SH-SY5Y (cell line): ENCODE measurements around the gene PIEZO2.

Source experiments
- GATA2 ChIP-seq: IDR thresholded peaks from 2 replicates; pipeline ENCODE4 v1.6.1; 2011; ENCODE audit warnings: mild to moderate bottlenecking, low read depth, low read length
- GATA3 ChIP-seq: IDR thresholded peaks from 2 replicates; pipeline ENCODE4 v1.6.1; 2011; ENCODE audit warnings: low read depth, mild to moderate bottlenecking, low read length, moderate library complexity

PIEZO2 gene

DNA sequence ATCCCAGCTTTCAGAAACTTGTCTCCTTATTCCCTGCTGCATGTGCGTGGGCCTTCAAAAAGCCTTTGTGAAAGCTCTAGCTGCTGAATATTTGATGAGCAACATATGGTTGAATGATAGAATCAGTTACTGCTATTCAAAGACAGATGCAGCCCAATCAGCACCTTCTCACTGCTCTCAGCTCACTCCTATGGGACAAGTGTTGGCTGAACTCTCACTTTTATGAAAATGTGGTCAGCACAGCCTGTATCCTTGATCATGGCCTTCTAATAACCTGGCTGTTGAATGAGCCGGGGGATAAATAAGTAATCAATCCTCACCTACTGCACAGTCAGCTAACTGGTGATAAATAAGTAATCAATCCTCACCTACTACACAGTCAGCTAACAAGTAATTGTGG is 103.2 kb downstream of the PIEZO2 start:
- no peak for TF ChIP-seq GATA2
- no peak for TF ChIP-seq GATA3

- TF ChIP-seq GATA2 (no peak), GATA3 (no peak)
Observed at GRCh38 chr18:11043694-11044093, 105.7 kb downstream of the PIEZO2 start.

GRCh38 chr18:11042247-11042646 is 107.1 kb downstream of the PIEZO2 start:
- TF ChIP-seq GATA2 (no peak), GATA3 (no peak)

DNA sequence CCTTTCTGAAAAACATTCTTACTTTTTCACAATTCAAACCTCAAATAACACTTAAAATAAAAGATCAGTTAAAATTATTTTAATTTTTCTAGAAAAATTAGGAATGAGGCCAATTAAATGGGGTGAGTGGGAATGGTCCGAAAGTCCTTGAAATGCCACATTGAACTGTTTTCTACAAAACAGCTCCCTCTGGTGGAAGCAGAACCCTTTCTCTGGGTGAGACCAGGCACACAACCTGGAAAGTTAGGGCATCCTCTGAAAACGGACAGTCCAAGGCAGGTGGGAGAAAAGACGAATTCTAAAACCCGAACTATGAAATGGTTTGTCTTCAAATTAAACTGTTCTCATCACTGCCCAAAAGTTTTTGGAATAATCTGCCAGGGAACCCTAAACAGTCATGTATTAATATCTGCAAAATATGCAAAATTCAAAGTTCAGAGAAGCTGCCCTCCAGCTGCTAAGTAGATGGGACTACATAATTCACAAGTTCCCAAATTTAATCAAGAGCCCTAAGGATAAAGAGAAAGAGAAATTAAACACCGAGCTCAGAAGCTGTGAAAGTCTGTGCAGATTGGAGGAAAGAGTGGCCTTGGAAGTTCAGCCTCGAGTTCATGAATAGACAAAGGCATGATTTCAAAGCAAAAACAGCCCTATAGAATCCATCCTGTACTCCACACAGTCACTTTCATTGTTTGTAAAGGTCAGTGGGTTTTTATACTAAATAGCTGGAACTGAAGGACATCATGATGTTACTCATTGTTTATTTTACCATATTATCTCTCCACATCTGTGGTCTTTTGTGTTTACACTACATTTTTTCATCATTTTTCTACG is 108.3 kb downstream of the PIEZO2 start:
- TF ChIP-seq GATA2, result no peak
- TF ChIP-seq GATA3, result no peak

DNA sequence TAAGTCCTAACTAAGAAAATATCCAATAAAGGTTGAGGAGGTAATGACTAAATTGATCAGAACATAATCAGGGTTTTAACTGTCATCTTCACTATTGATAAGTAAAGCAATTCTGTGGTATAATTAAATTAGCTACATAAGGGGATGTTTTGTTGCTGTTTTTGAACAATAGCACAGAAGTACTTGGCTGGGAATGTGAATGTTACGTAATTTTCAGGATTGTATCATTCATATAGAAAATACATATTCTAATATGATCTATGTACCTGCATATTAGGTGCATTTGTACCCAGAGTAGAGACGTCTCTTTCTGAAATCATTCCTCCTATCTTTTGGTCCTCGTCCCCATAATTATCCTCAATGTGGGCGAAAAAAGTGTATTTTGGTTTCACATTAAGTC is 109.0 kb downstream of the PIEZO2 start:
- no peak for TF ChIP-seq GATA2
- TF ChIP-seq GATA3, result no peak

DNA sequence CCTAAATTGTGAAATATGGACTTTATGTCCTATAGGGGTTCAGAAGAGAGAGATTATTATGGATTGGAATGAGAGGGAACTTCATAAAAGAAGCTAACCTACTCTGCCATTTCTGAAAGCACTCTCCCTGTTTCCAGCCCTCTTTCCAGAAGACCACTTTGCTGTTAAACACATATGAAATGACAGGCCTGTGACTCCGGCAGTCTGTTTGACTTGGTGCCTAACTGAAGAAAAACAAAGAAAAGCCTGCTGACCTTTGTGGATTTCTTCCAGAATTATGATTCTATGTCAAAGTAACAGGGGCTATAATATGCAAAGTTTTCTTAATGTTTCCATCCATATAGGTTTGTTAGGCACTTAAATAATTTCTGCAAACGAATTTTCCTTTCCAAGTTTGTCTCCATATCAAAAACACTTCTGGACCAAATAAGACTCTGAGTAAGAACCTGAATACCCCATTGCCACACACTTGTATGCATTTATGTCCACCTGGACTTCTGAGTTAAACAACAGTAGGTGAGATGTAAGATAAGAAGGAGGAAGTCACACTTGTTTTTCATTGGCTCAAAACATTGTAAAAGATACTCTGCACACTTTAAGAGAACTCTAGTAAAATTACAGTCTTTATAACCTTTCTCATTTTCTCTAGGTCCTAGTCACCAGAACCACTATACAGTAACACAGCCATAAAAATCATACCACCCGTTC is 111.7 kb downstream of the PIEZO2 start:
- TF ChIP-seq GATA2, result no peak
- TF ChIP-seq GATA3, result no peak

GRCh38 chr18:11035814-11036495 is 113.4 kb downstream of the PIEZO2 start:
- TF ChIP-seq GATA2 (no peak), GATA3 (no peak)

DNA sequence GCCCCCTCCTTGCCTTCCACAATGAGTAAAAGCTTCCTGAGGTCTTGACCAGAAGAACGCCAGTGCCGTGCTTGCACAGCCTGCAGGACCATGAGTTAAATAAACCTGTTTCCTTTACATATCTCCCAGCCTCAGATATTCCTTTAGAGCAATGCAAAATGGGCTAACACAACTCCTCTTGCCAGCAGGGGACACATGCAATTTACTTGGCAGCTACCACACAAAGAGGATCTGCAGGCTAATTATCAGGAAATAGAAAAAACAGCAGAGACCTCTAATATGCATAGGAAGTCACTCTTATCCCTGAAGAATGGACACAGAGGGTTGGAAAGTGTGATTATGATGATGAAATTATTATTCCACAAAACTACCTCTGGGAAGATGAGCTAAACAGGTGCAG is 114.0 kb downstream of the PIEZO2 start:
- TF ChIP-seq GATA2 (no peak), GATA3 (no peak)

GRCh38 chr18:11034884-11035283 is 114.5 kb downstream of the PIEZO2 start:
- no peak for TF ChIP-seq GATA3
- TF ChIP-seq GATA2, result no peak

- TF ChIP-seq GATA3, result no peak
- TF ChIP-seq GATA2, result no peak
Observed at GRCh38 chr18:11033503-11033902, 115.9 kb downstream of the PIEZO2 start.

- TF ChIP-seq GATA2 (no peak), GATA3 (no peak)
Observed at GRCh38 chr18:11031966-11032365, 117.4 kb downstream of the PIEZO2 start.

GRCh38 chr18:11029021-11029420 is 120.3 kb downstream of the PIEZO2 start:
- TF ChIP-seq GATA3 (no peak), GATA2 (no peak)

DNA sequence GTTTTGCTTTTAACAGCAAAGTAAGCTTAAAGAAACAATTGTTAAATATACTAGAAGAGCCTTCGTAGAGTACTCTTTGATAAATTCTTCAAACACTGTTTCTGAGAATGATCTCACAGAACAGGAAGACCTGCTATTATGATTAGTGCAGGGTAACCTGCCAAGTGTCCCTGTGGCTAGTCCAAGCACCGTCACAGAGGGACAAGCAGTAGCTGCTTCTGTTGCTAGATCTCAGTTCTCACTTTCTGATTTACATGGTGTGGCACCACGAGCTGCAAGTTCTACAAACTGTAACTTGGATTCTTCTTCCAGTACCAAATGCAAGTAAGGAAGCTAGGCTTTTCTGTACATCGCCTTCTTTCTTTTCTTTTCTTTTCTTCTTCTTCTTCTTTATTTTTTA is 121.5 kb downstream of the PIEZO2 start:
- TF ChIP-seq GATA2 (no peak), GATA3 (no peak)

DNA sequence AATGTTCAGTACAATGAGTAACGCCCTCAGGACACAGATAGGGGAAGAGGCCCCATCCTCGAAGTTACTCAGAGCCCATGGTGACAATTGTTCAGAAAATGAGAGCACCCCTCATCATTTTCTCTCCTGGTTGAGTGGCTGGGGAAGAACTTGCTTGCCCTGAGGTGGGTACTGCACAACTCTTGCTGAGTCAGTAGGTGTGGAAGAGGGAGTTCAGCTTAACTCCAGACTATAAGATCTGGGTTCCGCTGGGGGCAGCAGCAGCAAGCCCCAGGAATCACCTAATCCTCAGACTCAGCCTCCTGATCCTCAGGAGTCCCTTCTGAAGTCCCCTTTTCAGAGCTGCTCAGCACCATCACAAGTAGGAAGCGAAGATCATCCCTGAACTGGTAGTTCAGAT is 123.7 kb downstream of the PIEZO2 start:
- TF ChIP-seq GATA3, result no peak

DNA sequence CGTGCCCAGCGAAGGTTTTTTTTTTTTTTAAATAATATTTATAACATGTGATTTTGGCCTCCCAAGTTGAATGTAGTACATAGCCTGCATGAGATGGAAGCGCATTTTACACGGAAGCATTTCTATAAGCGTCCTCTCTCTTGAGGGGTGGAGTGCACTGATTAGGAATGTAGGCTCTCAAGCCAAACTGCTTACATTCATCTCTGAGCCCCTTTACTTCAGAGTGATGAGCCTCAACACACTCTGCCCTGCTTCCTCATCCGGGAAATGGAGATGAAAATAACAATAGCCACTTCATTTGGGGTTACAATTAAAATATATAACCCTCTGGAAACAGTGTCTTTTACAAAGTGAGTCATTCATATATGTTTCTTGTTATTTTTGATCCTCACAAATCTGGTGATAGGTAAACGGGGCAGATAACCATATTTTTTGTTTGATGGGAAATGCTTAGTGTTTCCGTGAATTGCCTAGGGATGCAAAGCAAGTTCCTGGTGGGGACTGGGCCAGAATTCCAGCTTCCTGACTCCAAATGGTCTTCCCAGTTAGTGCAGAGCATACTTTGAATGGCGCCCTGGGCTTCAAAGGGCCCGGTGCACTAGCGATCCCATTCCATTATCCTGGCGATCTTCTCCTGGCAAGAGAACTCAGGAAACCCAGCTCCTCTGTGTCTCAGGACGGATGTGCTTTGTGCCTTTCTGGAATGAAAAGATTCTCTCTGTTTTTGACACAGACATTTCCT is 124.3 kb downstream of the PIEZO2 start:
- TF ChIP-seq GATA3, result no peak
- no peak for TF ChIP-seq GATA2
